HEK293 (cell line): ENCODE measurements around the gene TTC23L.

Source experiments
- CTCF ChIA-PET: fragments of 350-600 bp; formaldehyde crosslinking; extraction: SDS; loops from one replicate; lab custom pipeline; 2021; ENCODE audit warnings: antibody characterized with exemption; lab: Yijun Ruan, JAX
- POLR2A ChIA-PET: fragments of 300-600 bp; formaldehyde crosslinking; extraction: SDS; loops from one replicate; lab custom pipeline; 2020; ENCODE audit warnings: antibody characterized with exemption, inconsistent platforms; lab: Yijun Ruan, JAX
- H3K27ac ChIP-seq: fragments of 200-500 bp; sonication (Bioruptor generic); 2 replicates; pipeline ENCODE4 v1.5.1; 2014; ENCODE audit warnings: low read depth, low read length, control low read depth, inconsistent platforms; ENCODE audit errors: extremely low read depth
- H3K36me3 ChIP-seq, 2 experiments: fragments of 200-500 bp in 1 of 2; sonication (Bioruptor generic) in 1 of 2; 1 replicate in 1 of 2; 2 replicates in 1 of 2; pipeline ENCODE4 v1.5.1; 2014 to 2017; ENCODE audit warnings: inconsistent platforms in 2 of 2, low read length in 2 of 2; ENCODE audit not compliant: control insufficient read depth in 2 of 2, insufficient read depth in 1 of 2
- H3K4me1 ChIP-seq: fragments of 200-500 bp; sonication (Bioruptor generic); 2 replicates; pipeline ENCODE4 v1.5.1; 2014; ENCODE audit warnings: mild to moderate bottlenecking, low read length, inconsistent platforms; ENCODE audit not compliant: control insufficient read depth, insufficient read depth
- H3K4me3 ChIP-seq: 2 replicates; pipeline ENCODE4 v1.5.1; 2011; ENCODE audit warnings: low read depth, mild to moderate bottlenecking, control low read depth, low read length, moderate library complexity
- H3K9me3 ChIP-seq: fragments of 200-500 bp; sonication (Bioruptor generic); 2 replicates; pipeline ENCODE4 v1.5.1; 2014; ENCODE audit warnings: low read depth, low read length, inconsistent platforms; ENCODE audit not compliant: control insufficient read depth, insufficient read depth
- CTCF ChIP-seq: fragments of 450-650 bp; formaldehyde crosslinking; IDR thresholded peaks from 2 replicates; pipeline ENCODE4 v1.5.1; 2016; ENCODE audit warnings: missing biosample characterization, missing genetic modification characterization
- ELK4 ChIP-seq: IDR thresholded peaks from 2 replicates; pipeline ENCODE4 v1.6.1; 2011; ENCODE audit warnings: mild to moderate bottlenecking, low read depth, low read length, borderline replicate concordance
- GLIS1 ChIP-seq: fragments of 450-650 bp; formaldehyde crosslinking; IDR thresholded peaks from 2 replicates; pipeline ENCODE4 v1.5.1; 2016; ENCODE audit warnings: missing biosample characterization, missing genetic modification characterization
- KLF7 ChIP-seq: fragments of 450-650 bp; formaldehyde crosslinking; IDR thresholded peaks from 2 replicates; pipeline ENCODE4 v1.5.1; 2016; ENCODE audit warnings: missing biosample characterization, missing genetic modification characterization, borderline replicate concordance
- KLF8 ChIP-seq: fragments of 450-650 bp; formaldehyde crosslinking; IDR thresholded peaks from 2 replicates; pipeline ENCODE4 v1.5.1; 2016; ENCODE audit warnings: missing biosample characterization, missing genetic modification characterization
- KLF9 ChIP-seq: fragments of 450-650 bp; formaldehyde crosslinking; IDR thresholded peaks from 2 replicates; pipeline ENCODE4 v1.5.1; 2016; ENCODE audit warnings: missing biosample characterization, missing genetic modification characterization, low read depth
- OSR2 ChIP-seq: fragments of 450-650 bp; formaldehyde crosslinking; IDR thresholded peaks from 2 replicates; pipeline ENCODE4 v1.5.1; 2016; ENCODE audit warnings: missing biosample characterization, missing genetic modification characterization
- ZBTB21 ChIP-seq: fragments of 450-650 bp; formaldehyde crosslinking; IDR thresholded peaks from 2 replicates; pipeline ENCODE4 v1.5.1; 2017; ENCODE audit warnings: missing biosample characterization, missing genetic modification characterization
- ZNF174 ChIP-seq: fragments of 450-650 bp; formaldehyde crosslinking; IDR thresholded peaks from 2 replicates; pipeline ENCODE4 v1.5.0; 2017; ENCODE audit warnings: missing biosample characterization, mild to moderate bottlenecking, missing genetic modification characterization
- ZNF280D ChIP-seq: fragments of 450-650 bp; formaldehyde crosslinking; IDR thresholded peaks from 2 replicates; pipeline ENCODE4 v1.5.1; 2016; ENCODE audit warnings: missing biosample characterization, missing genetic modification characterization
- ZNF292 ChIP-seq: fragments of 450-650 bp; formaldehyde crosslinking; IDR thresholded peaks from 2 replicates; pipeline ENCODE4 v1.5.1; 2016; ENCODE audit warnings: low read depth, missing biosample characterization, missing genetic modification characterization, borderline replicate concordance
- ZNF302 ChIP-seq: fragments of 450-650 bp; formaldehyde crosslinking; IDR thresholded peaks from 2 replicates; pipeline ENCODE4 v1.5.1; 2016; ENCODE audit warnings: missing biosample characterization, missing genetic modification characterization, low read depth
- ZNF311 ChIP-seq: fragments of 450-650 bp; formaldehyde crosslinking; IDR thresholded peaks from 2 replicates; pipeline ENCODE4 v1.5.1; 2017; ENCODE audit warnings: missing biosample characterization, missing genetic modification characterization, borderline replicate concordance
- ZNF366 ChIP-seq: fragments of 450-650 bp; formaldehyde crosslinking; conservative IDR thresholded peaks from 2 replicates; pipeline ENCODE4 v1.5.1; 2016; ENCODE audit warnings: missing biosample characterization, missing genetic modification characterization
- ZNF394 ChIP-seq: fragments of 450-650 bp; formaldehyde crosslinking; IDR thresholded peaks from 2 replicates; pipeline ENCODE4 v1.5.1; 2016; ENCODE audit warnings: missing biosample characterization, missing genetic modification characterization, mild to moderate bottlenecking, moderate library complexity, borderline replicate concordance
- ZNF571 ChIP-seq: fragments of 450-650 bp; formaldehyde crosslinking; IDR thresholded peaks from 2 replicates; pipeline ENCODE4 v1.5.0; 2017; ENCODE audit warnings: missing biosample characterization, missing genetic modification characterization
- ZNF660 ChIP-seq: fragments of 450-650 bp; IDR thresholded peaks from 2 replicates; pipeline ENCODE4 v1.5.1; 2018; ENCODE audit warnings: missing biosample characterization, mild to moderate bottlenecking, missing genetic modification characterization
- ZNF777 ChIP-seq: fragments of 450-650 bp; formaldehyde crosslinking; IDR thresholded peaks from 2 replicates; pipeline ENCODE4 v1.5.1; 2017; ENCODE audit warnings: missing biosample characterization, missing genetic modification characterization, borderline replicate concordance
- ZNF785 ChIP-seq: fragments of 450-650 bp; formaldehyde crosslinking; IDR thresholded peaks from 2 replicates; pipeline ENCODE4 v1.5.1; 2016; ENCODE audit warnings: missing biosample characterization, missing genetic modification characterization
- TF ChIP-seq, protein P1 (sequence below): fragments of 450-650 bp; IDR thresholded peaks from 2 replicates; pipeline ENCODE4 v1.5.1; 2018; ENCODE audit warnings: missing biosample characterization, mild to moderate bottlenecking, missing genetic modification characterization
- TF ChIP-seq, protein P2 (sequence below): fragments of 450-650 bp; formaldehyde crosslinking; IDR thresholded peaks from 2 replicates; pipeline ENCODE4 v1.5.1; 2016; ENCODE audit warnings: missing biosample characterization, missing genetic modification characterization
- TF ChIP-seq, protein P3 (sequence below): fragments of 450-650 bp; formaldehyde crosslinking; IDR thresholded peaks from 2 replicates; pipeline ENCODE4 v1.5.1; 2017; ENCODE audit warnings: missing biosample characterization, missing genetic modification characterization
- TF ChIP-seq, protein P4 (sequence below): fragments of 450-650 bp; formaldehyde crosslinking; IDR thresholded peaks from 2 replicates; pipeline ENCODE4 v1.5.1; 2016; ENCODE audit warnings: missing biosample characterization, missing genetic modification characterization, low read depth

TTC23L gene

DNA sequence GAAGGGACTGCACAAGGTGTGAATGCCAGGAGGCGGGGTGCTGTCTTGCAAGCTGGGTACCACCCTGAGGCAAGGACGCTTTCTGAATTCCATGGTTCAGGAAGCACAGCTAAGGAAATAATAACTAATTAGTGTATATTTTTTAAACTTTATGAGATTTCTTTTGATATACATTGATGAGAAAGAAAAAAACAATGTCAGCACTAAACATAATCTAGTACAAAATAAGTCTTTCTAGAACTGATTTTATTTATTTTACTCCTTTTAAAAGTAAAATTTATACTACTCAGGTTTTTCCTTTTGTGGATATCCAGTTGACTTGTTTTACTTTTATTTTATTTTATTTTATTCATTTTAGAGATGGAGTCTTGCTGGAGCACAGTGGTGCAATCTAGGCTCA lies 94.0 kb downstream of the TTC23L start (continued):
- TF ChIP-seq, protein P1, sequence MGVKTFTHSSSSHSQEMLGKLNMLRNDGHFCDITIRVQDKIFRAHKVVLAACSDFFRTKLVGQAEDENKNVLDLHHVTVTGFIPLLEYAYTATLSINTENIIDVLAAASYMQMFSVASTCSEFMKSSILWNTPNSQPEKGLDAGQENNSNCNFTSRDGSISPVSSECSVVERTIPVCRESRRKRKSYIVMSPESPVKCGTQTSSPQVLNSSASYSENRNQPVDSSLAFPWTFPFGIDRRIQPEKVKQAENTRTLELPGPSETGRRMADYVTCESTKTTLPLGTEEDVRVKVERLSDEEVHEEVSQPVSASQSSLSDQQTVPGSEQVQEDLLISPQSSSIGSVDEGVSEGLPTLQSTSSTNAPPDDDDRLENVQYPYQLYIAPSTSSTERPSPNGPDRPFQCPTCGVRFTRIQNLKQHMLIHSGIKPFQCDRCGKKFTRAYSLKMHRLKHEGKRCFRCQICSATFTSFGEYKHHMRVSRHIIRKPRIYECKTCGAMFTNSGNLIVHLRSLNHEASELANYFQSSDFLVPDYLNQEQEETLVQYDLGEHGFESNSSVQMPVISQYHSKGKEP (tag by site-specific recombination), result no peak
- no peak for TF ChIP-seq ZNF302
- no peak for TF ChIP-seq ZBTB21 (tag by site-specific recombination)
- TF ChIP-seq GLIS1 (tag by site-specific recombination), result no peak
- TF ChIP-seq ZNF292 (tag by site-specific recombination), result no peak
- no peak for TF ChIP-seq ZNF174 (tag by site-specific recombination)
- no peak; the same call in 1 of the 2 replicates for TF ChIP-seq ZNF394
- no peak for TF ChIP-seq OSR2
- TF ChIP-seq, all 188 proteins: peak for 0

GRCh38 chr5:34941936-34942335 lies 103.0 kb downstream of the TTC23L start:
- CTCF ChIA-PET, result interaction anchor here (1.3 to 3.9 kb wide), 2 partner anchors 8 to 15 kb away, joined by 3 to 19 read pairs; no protein-coding TSS in a partner anchor
- H3K9me3 ChIP-seq, result no peaks in the 10 kb centered on the region; the same call in 1 of the 2 replicates
- no peaks in the 10 kb centered on the region for H3K4me1 ChIP-seq
- H3K27ac ChIP-seq, result no peak overlapping the region
- H3K36me3 ChIP-seq, result peaks cover 90 to 94% of the 10 kb centered on the region in 2 experiments
- POLR2A ChIA-PET, result interaction anchor here (1.3 to 3.0 kb wide), 2 partner anchors 12 to 27 kb away, joined by 5 to 11 read pairs; partner anchors contain the start of genes BRIX1, DNAJC21 and RAD1
- H3K4me3 ChIP-seq, result no peak overlapping the region
- no peak for TF ChIP-seq ELK4
- TF ChIP-seq, protein P2, sequence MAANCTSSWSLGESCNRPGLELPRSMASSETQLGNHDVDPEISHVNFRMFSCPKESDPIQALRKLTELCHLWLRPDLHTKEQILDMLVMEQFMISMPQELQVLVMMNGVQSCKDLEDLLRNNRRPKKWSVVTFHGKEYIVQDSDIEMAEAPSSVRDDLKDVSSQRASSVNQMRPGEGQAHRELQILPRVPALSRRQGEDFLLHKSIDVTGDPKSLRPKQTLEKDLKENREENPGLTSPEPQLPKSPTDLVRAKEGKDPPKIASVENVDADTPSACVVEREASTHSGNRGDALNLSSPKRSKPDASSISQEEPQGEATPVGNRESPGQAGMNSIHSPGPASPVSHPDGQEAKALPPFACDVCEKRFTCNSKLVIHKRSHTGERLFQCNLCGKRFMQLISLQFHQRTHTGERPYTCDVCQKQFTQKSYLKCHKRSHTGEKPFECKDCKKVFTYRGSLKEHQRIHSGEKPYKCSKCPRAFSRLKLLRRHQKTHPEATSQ (tag by site-specific recombination), result no peak
- TF ChIP-seq, protein P3, sequence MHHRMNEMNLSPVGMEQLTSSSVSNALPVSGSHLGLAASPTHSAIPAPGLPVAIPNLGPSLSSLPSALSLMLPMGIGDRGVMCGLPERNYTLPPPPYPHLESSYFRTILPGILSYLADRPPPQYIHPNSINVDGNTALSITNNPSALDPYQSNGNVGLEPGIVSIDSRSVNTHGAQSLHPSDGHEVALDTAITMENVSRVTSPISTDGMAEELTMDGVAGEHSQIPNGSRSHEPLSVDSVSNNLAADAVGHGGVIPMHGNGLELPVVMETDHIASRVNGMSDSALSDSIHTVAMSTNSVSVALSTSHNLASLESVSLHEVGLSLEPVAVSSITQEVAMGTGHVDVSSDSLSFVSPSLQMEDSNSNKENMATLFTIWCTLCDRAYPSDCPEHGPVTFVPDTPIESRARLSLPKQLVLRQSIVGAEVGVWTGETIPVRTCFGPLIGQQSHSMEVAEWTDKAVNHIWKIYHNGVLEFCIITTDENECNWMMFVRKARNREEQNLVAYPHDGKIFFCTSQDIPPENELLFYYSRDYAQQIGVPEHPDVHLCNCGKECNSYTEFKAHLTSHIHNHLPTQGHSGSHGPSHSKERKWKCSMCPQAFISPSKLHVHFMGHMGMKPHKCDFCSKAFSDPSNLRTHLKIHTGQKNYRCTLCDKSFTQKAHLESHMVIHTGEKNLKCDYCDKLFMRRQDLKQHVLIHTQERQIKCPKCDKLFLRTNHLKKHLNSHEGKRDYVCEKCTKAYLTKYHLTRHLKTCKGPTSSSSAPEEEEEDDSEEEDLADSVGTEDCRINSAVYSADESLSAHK (tag by site-specific recombination), result no peak
- no peak for TF ChIP-seq ZNF785 (tag by site-specific recombination)
- TF ChIP-seq ZNF571 (tag by site-specific recombination), result no peak
- no peak for TF ChIP-seq KLF9 (tag by site-specific recombination)
- TF ChIP-seq KLF8 (tag by site-specific recombination), result no peak
- no peak for TF ChIP-seq KLF7
- TF ChIP-seq, protein P4, sequence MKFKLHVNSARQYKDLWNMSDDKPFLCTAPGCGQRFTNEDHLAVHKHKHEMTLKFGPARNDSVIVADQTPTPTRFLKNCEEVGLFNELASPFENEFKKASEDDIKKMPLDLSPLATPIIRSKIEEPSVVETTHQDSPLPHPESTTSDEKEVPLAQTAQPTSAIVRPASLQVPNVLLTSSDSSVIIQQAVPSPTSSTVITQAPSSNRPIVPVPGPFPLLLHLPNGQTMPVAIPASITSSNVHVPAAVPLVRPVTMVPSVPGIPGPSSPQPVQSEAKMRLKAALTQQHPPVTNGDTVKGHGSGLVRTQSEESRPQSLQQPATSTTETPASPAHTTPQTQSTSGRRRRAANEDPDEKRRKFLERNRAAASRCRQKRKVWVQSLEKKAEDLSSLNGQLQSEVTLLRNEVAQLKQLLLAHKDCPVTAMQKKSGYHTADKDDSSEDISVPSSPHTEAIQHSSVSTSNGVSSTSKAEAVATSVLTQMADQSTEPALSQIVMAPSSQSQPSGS, result no peak
- no peak for TF ChIP-seq CTCF (tag by site-specific recombination)
- TF ChIP-seq ZNF311 (tag by site-specific recombination), result no peak
- TF ChIP-seq ZNF777 (tag by site-specific recombination), result no peak
- TF ChIP-seq ZNF366 (tag by site-specific recombination), result no peak
- TF ChIP-seq ZNF660 (tag by site-specific recombination), result no peak
- no peak for TF ChIP-seq ZNF280D
